Smooth muscle cell (in vitro differentiated cells): ENCODE data around the gene MEIG1. TPM values are rescaled to one million over a fixed set of nuclear protein-coding genes. Genes with fewer than 3 reads are reported as not detected.

Experiments
- DNase-seq: peaks from one replicate; lab custom pipeline; 2025; ENCODE audit not compliant: unreplicated experiment; lab: John Stamatoyannopoulos, UW
- H2AFZ ChIP-seq: fragments of 200-600 bp; sonication (generic); 2 replicates; pipeline ENCODE4 v1.6.0; 2016; ENCODE audit warnings: antibody characterized with exemption, low read depth, mild to moderate bottlenecking
- H3F3A ChIP-seq: fragments of 200-600 bp; sonication (generic); 2 replicates; pipeline ENCODE4 v1.6.0; 2017; ENCODE audit warnings: antibody characterized with exemption, low read depth
- H3K27ac ChIP-seq: fragments of 200-600 bp; sonication (generic); 2 replicates; pipeline ENCODE4 v1.5.1; 2016; ENCODE audit warnings: low read depth, mild to moderate bottlenecking
- H3K27me3 ChIP-seq: fragments of 200-600 bp; sonication (generic); 2 replicates; pipeline ENCODE4 v1.6.1; 2016; ENCODE audit warnings: low read depth, mild to moderate bottlenecking
- H3K36me3 ChIP-seq: fragments of 200-600 bp; sonication (generic); 2 replicates; pipeline ENCODE4 v1.5.1; 2016; ENCODE audit warnings: low read depth
- H3K4me1 ChIP-seq: fragments of 200-600 bp; sonication (generic); 2 replicates; pipeline ENCODE4 v1.5.1; 2016; ENCODE audit warnings: low read depth
- H3K4me2 ChIP-seq: fragments of 200-600 bp; sonication (generic); 2 replicates; pipeline ENCODE4 v1.6.0; 2016; ENCODE audit warnings: mild to moderate bottlenecking
- H3K4me3 ChIP-seq: fragments of 200-600 bp; sonication (generic); 2 replicates; pipeline ENCODE4 v1.5.1; 2016; ENCODE audit warnings: mild to moderate bottlenecking
- H3K79me2 ChIP-seq: fragments of 200-600 bp; sonication (generic); 2 replicates; pipeline ENCODE4 v1.6.0; 2016; ENCODE audit warnings: low read depth, mild to moderate bottlenecking
- H3K9ac ChIP-seq: fragments of 200-600 bp; sonication (generic); 2 replicates; pipeline ENCODE4 v1.6.0; 2016; ENCODE audit warnings: low read depth
- H3K9me3 ChIP-seq: fragments of 200-600 bp; sonication (generic); replicated peaks from 2 replicates; pipeline ENCODE4 v1.5.1; 2016; ENCODE audit warnings: low read depth
- H4K20me1 ChIP-seq: fragments of 200-600 bp; sonication (generic); 2 replicates; pipeline ENCODE4 v1.6.0; 2016; ENCODE audit warnings: low read depth
- WGBS: methylation state at CpG from one replicate; pipeline ENCODE4 v1.1.7; 2016; ENCODE audit warnings: low lambda C conversion rate; 5-methylcytosine and 5-hydroxymethylcytosine counted together
- polyA plus RNA-seq: library from polyadenylated mRNA; unstranded; fragments of >200 nt; fragmentation: Nextera tagmentation; extraction: Ambion mirVana; gene quantifications from 2 replicates; pipeline ENCODE4 v1.2.1, GENCODE V29; 2016
- total RNA-seq: library from RNA; depleted of rRNA; stranded (reverse); fragments of >200 nt; gene quantifications from 2 replicates; pipeline ENCODE4 v1.2.3, GENCODE V29; 2014
- TF ChIP-seq, protein P1 (sequence below): fragments of 200-600 bp; sonication (generic); IDR thresholded peaks from 2 replicates; pipeline ENCODE4 v1.5.1; 2017; ENCODE audit warnings: borderline replicate concordance, mild to moderate bottlenecking, antibody characterized with exemption; ENCODE audit not compliant: insufficient read depth, poor library complexity, severe bottlenecking

MEIG1 gene, protein sequence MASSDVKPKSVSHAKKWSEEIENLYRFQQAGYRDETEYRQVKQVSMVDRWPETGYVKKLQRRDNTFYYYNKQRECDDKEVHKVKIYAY
- not detected in 2 replicates for total RNA-seq
- polyA plus RNA-seq = 1.8 TPM in 1 of 2 replicates, not detected in the other

- DNase-seq = peak; percentile 99
- H3K36me3 ChIP-seq = no peaks in the 10 kb centered on the region
- no peaks in the 10 kb centered on the region for H3K27me3 ChIP-seq
- TF ChIP-seq, protein P1, sequence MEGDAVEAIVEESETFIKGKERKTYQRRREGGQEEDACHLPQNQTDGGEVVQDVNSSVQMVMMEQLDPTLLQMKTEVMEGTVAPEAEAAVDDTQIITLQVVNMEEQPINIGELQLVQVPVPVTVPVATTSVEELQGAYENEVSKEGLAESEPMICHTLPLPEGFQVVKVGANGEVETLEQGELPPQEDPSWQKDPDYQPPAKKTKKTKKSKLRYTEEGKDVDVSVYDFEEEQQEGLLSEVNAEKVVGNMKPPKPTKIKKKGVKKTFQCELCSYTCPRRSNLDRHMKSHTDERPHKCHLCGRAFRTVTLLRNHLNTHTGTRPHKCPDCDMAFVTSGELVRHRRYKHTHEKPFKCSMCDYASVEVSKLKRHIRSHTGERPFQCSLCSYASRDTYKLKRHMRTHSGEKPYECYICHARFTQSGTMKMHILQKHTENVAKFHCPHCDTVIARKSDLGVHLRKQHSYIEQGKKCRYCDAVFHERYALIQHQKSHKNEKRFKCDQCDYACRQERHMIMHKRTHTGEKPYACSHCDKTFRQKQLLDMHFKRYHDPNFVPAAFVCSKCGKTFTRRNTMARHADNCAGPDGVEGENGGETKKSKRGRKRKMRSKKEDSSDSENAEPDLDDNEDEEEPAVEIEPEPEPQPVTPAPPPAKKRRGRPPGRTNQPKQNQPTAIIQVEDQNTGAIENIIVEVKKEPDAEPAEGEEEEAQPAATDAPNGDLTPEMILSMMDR = no peak
- peak within 1 kb of the TSS; percentile 91 for H3K27ac ChIP-seq
- H3K9ac ChIP-seq = peak within 1 kb of the TSS; percentile 87
- WGBS = 2% methylated on average over 32 of the region's 60 CpGs
- peak within 1 kb of the TSS; percentile 75 for H3K4me3 ChIP-seq
- no peaks in the 10 kb centered on the region for H4K20me1 ChIP-seq
- H3K9me3 ChIP-seq = no peaks in the 10 kb centered on the region
- H3K4me2 ChIP-seq = peak within 1 kb of the TSS; percentile 95
- no peaks in the 10 kb centered on the region for H3F3A ChIP-seq
- no peaks in the 10 kb centered on the region for H3K79me2 ChIP-seq
- no peaks in the 10 kb centered on the region for H3K4me1 ChIP-seq
- peak within 1 kb of the TSS; percentile 95 for H2AFZ ChIP-seq
Measured at GRCh38 chr10:14959221-14960057, at the start of gene MEIG1. Gene MEIG1, plus strand, starts transcription at chr10:14959388. Its CDS starts 7,081 bp downstream, at chr10:14966469.

- Histone ChIP-seq H3K4me2 (no peak overlapping the region), H3K4me3 (no peak overlapping the region), H2AFZ (no peak overlapping the region), H3K9me3 (peaks cover 4% of the 10 kb centered on the region), H3K4me1 (no peaks in the 10 kb centered on the region), H3K36me3 (peaks cover 22% of the 10 kb centered on the region), H3K27ac (no peak overlapping the region), H3K9ac (no peak overlapping the region), H3K27me3 (no peaks in the 10 kb centered on the region), H3F3A (no peaks in the 10 kb centered on the region), H3K79me2 (no peaks in the 10 kb centered on the region), H4K20me1 (no peaks in the 10 kb centered on the region)
- TF ChIP-seq, protein P1 = no peak
- DNase-seq = no peak
- 93% methylated on average over 4 of the region's 4 CpGs for WGBS
Measured at GRCh38 chr10:14910953-14911352, 48.2 kb upstream of the MEIG1 start.

DNA sequence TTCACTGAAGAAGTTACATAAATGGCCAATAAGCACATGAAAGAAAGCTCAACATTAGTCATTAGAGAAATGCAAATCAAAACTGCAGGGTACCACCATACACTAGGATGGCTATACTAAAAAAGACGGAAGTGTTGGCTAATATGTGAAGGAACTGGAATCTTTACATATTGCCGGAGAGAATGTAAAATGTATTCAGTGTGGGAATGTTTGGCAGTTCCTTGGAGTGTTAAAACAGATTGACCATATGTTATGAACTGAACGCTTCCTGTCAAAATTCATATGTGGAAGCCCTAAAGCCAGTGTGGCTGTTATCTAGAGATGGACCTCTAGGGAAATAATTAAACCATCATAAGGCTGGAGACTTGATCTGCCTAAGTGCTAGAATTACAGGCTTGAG lies 47.4 kb upstream of the MEIG1 start:
- H3K4me2 ChIP-seq = no peak overlapping the region
- H3K27me3 ChIP-seq = no peaks in the 10 kb centered on the region
- H2AFZ ChIP-seq = no peak overlapping the region
- H3K4me1 ChIP-seq = no peaks in the 10 kb centered on the region
- no peak overlapping the region for H3K9ac ChIP-seq
- H3F3A ChIP-seq = no peaks in the 10 kb centered on the region
- no peak overlapping the region for H3K27ac ChIP-seq
- DNase-seq = no peak
- WGBS = 97% methylated on average over 3 of the region's 3 CpGs
- no peak overlapping the region for H3K4me3 ChIP-seq
- peaks cover 4% of the 10 kb centered on the region for H3K9me3 ChIP-seq
- TF ChIP-seq, protein P1 = no peak
- peaks cover 14% of the 10 kb centered on the region for H3K36me3 ChIP-seq
- no peaks in the 10 kb centered on the region for H4K20me1 ChIP-seq
- no peaks in the 10 kb centered on the region for H3K79me2 ChIP-seq

- peaks cover 4% of the 10 kb centered on the region for H3K9me3 ChIP-seq
- H3K36me3 ChIP-seq = peaks cover 28% of the 10 kb centered on the region
- no peaks in the 10 kb centered on the region for H3F3A ChIP-seq
- H2AFZ ChIP-seq = no peak overlapping the region
- H3K4me1 ChIP-seq = no peaks in the 10 kb centered on the region
- no peak overlapping the region for H3K9ac ChIP-seq
- no peak overlapping the region for H3K27ac ChIP-seq
- H3K4me2 ChIP-seq = no peak overlapping the region
- TF ChIP-seq, protein P1 = no peak
- no peak overlapping the region for H3K4me3 ChIP-seq
- no peak for DNase-seq
- WGBS = 99% methylated on average over 2 of the region's 2 CpGs
- H4K20me1 ChIP-seq = no peaks in the 10 kb centered on the region
- no peaks in the 10 kb centered on the region for H3K27me3 ChIP-seq
- H3K79me2 ChIP-seq = no peaks in the 10 kb centered on the region
Measured at GRCh38 chr10:14916600-14916999, 42.6 kb upstream of the MEIG1 start.
